ENCODE data around the gene ZNHIT2.
"Not testable (repeated sequence)": the region's sequence is repeated elsewhere in the genome, so short reads cannot be mapped to it uniquely, and the experiment has no call there.

ZNHIT2 gene
- 15.2 reads per million, percentile 41 among the genes with 10 or more reads in this experiment for total RNA-seq

- peak; percentile 100 for DNase-seq
Measured at GRCh38 chr11:65117206-65118096, at the start of gene ZNHIT2. Gene ZNHIT2, minus strand, starts transcription at chr11:65117701. Its CDS starts 48 bp downstream, at chr11:65117653.

GRCh38 chr11:65166893-65167292, 49.4 kb upstream of the ZNHIT2 start:
- DNase-seq, result no peak

- DNase-seq, result no peak
Measured at GRCh38 chr11:65165410-65166317, 48.2 kb upstream of the ZNHIT2 start.

- no peak for DNase-seq
Measured at GRCh38 chr11:65163684-65164083, 46.2 kb upstream of the ZNHIT2 start.

- no peak for DNase-seq
Measured at GRCh38 chr11:65160643-65161042, 43.1 kb upstream of the ZNHIT2 start.

GRCh38 chr11:65159012-65159411, 41.5 kb upstream of the ZNHIT2 start:
- no peak for DNase-seq

- no peak for DNase-seq
Measured at GRCh38 chr11:65157336-65157735, 39.8 kb upstream of the ZNHIT2 start.

- DNase-seq, result no peak
Measured at GRCh38 chr11:65156926-65157325, 39.4 kb upstream of the ZNHIT2 start.

GRCh38 chr11:65156256-65156655, 38.8 kb upstream of the ZNHIT2 start:
- no peak for DNase-seq

- no peak for DNase-seq
Measured at GRCh38 chr11:65152122-65152521, 34.6 kb upstream of the ZNHIT2 start.

- DNase-seq, result no peak
Measured at GRCh38 chr11:65151331-65151899, 33.9 kb upstream of the ZNHIT2 start.

- no peak for DNase-seq
Measured at GRCh38 chr11:65150509-65151299, 33.2 kb upstream of the ZNHIT2 start.

- not testable (repeated sequence) for DNase-seq
Measured at GRCh38 chr11:65150131-65150508, 32.6 kb upstream of the ZNHIT2 start.

- no peak for DNase-seq
Measured at GRCh38 chr11:65148657-65149056, 31.2 kb upstream of the ZNHIT2 start.

- DNase-seq, result no peak
Measured at GRCh38 chr11:65147352-65148075, 30.0 kb upstream of the ZNHIT2 start.

GRCh38 chr11:65141896-65142494, 24.5 kb upstream of the ZNHIT2 start:
- DNase-seq, result no peak

- DNase-seq, result no peak
Measured at GRCh38 chr11:65136515-65137096, 19.1 kb upstream of the ZNHIT2 start.

- no peak for DNase-seq
Measured at GRCh38 chr11:65135633-65136145, 18.2 kb upstream of the ZNHIT2 start.

- DNase-seq, result peak; percentile 82
Measured at GRCh38 chr11:65134952-65135632, 17.6 kb upstream of the ZNHIT2 start.
